Panc1 (cell line): ENCODE data around the gene CDYL2. TPM values are rescaled to one million over a fixed set of nuclear protein-coding genes. Genes with fewer than 3 reads are reported as not detected.

Experiments
- ATAC-seq: fragments of 200-7000 bp; cut with Tn5 transposase; 2 replicates; pipeline ENCODE4 v1.9.1; 2020; ENCODE audit warnings: mild to moderate bottlenecking, moderate library complexity
- BruUV-seq: library from RNA; stranded (reverse); fragments of 400-500 nt; replicated peaks from 2 replicates; lab custom pipeline; 2021; lab: Mats Ljungman, UMichigan
- CTCF ChIA-PET: fragments of 300-600 bp; sonication (Branson Sonifier 250); formaldehyde crosslinking; loops from one replicate; lab custom pipeline; 2022; ENCODE audit warnings: antibody characterized with exemption; lab: Charles Lee
- POLR2A ChIA-PET: fragments of 300-600 bp; sonication (Branson Sonifier 250); formaldehyde crosslinking; loops from one replicate; lab custom pipeline; 2022; ENCODE audit warnings: antibody characterized with exemption; lab: Charles Lee
- DNase-seq: peaks from one replicate; pipeline ENCODE4 v3.0.0-alpha.2; 2010; ENCODE audit warnings: low read depth, low spot score
- H3K27ac ChIP-seq: 2 replicates; pipeline ENCODE4 v1.5.1; 2011; ENCODE audit warnings: mild to moderate bottlenecking, low read length, inconsistent platforms
- H3K27me3 ChIP-seq: fragments of 200-500 bp; sonication (Bioruptor generic); 2 replicates; pipeline ENCODE4 v1.6.0; 2014; ENCODE audit warnings: low read length, inconsistent platforms; ENCODE audit not compliant: control insufficient read depth, insufficient read depth
- H3K36me3 ChIP-seq: fragments of 200-500 bp; sonication (Bioruptor generic); 2 replicates; pipeline ENCODE4 v1.5.1; 2014; ENCODE audit warnings: inconsistent platforms, mild to moderate bottlenecking, low read length, moderate library complexity; ENCODE audit not compliant: control insufficient read depth, insufficient read depth
- H3K4me1 ChIP-seq: 2 replicates; pipeline ENCODE4 v1.5.1; 2011; ENCODE audit warnings: inconsistent platforms, mild to moderate bottlenecking, low read length, moderate library complexity; ENCODE audit not compliant: control insufficient read depth, insufficient read depth
- H3K4me3 ChIP-seq, 2 experiments: 2 replicates each; pipeline ENCODE4 v1.5.1; 2011 to 2012; ENCODE audit warnings: low read depth in 2 of 2, low read length in 2 of 2, mild to moderate bottlenecking in 2 of 2, inconsistent platforms in 1 of 2, moderate library complexity in 1 of 2
- H3K9me3 ChIP-seq: fragments of 200-500 bp; sonication (Bioruptor generic); 2 replicates; pipeline ENCODE4 v1.5.1; 2014; ENCODE audit warnings: low read depth, mild to moderate bottlenecking, inconsistent platforms, low read length, moderate library complexity; ENCODE audit not compliant: control insufficient read depth, insufficient read depth
- POLR2AphosphoS5 ChIP-seq: IDR thresholded peaks from 2 replicates; pipeline ENCODE4 v1.6.1; 2012; ENCODE audit warnings: mild to moderate bottlenecking, low read depth, low read length, moderate library complexity
- SIN3A ChIP-seq: IDR thresholded peaks from 2 replicates; pipeline ENCODE4 v1.6.1; 2012; ENCODE audit warnings: low read depth, mild to moderate bottlenecking, low read length, moderate library complexity, borderline replicate concordance; ENCODE audit not compliant: insufficient read depth
- TCF7L2 ChIP-seq: IDR thresholded peaks from 2 replicates; pipeline ENCODE4 v1.6.1; 2011; ENCODE audit warnings: mild to moderate bottlenecking, low read depth, low read length, inconsistent platforms
- in situ Hi-C: cut with HindIII; loops from 2 replicates; pipeline ENCODE4 v1.10.0; 2016; ENCODE audit warnings: low sequenced_read_pairs, low pct_unique_long_range_greater_than_20kb
- intact Hi-C: fragments of 100-400 bp; cut with micrococcal nuclease; formaldehyde crosslinking; loops from one replicate; pipeline ENCODE4 v1.10.0; 2022; ENCODE audit not compliant: unreplicated experiment
- total RNA-seq: library from RNA; stranded (reverse); gene quantifications from one replicate; pipeline ENCODE4 v1.2.1, GENCODE V29; 2021; ENCODE audit not compliant: unreplicated experiment
- TF ChIP-seq, protein P1 (sequence below), 2 experiments: IDR thresholded peaks; 2 replicates each; pipeline ENCODE4 v1.6.1; 2011 to 2012; ENCODE audit warnings: low read depth in 2 of 2, control low read depth in 1 of 2, low read length in 1 of 2, mild to moderate bottlenecking in 1 of 2, moderate library complexity in 1 of 2; ENCODE audit not compliant: insufficient read depth in 1 of 2
- TF ChIP-seq, protein P2 (sequence below): fragments of 450-650 bp; IDR thresholded peaks from 2 replicates; pipeline ENCODE4 v1.5.1; 2017; ENCODE audit warnings: mild to moderate bottlenecking

Gene CDYL2
- total RNA-seq, 1 experiment from 2014 or later: 6.1 TPM

DNA sequence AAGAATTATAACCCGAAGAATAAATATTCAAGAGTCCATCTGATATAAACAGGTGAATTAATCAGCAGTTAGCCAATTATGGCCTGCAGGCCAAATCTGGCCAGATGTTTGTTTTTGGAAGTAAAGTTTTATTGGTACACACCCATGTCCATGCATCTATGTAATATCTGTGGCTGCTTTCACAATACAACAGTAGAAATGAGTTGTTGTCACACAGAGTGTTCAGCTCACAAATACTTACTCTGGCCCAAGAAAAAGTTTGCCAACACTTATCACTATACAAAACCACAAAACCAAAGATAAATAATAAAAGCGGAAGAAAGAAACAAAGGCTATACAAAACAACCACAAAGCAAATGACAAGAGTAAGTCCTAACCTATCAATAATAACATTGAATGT, 109.4 kb downstream of the CDYL2 start:
- intact Hi-C loops (no loop called here), in situ Hi-C loops (no loop called here)
- Histone ChIP-seq H3K36me3 (no peaks in the 10 kb centered on the region), H3K27me3 (no peaks in the 10 kb centered on the region), H3K27ac (no peak overlapping the region), H3K9me3 (no peaks in the 10 kb centered on the region), H3K4me3 (no peak overlapping the region), H3K4me1 (no peaks in the 10 kb centered on the region)
- BruUV-seq: no TSS peak
- no peak for DNase-seq
- ATAC-seq: no peak
- CTCF ChIA-PET: no interaction called here
- POLR2A ChIA-PET: no interaction called here
- TF ChIP-seq TCF7L2: no peak
- TF ChIP-seq SIN3A: no peak
- TF ChIP-seq, protein P1, sequence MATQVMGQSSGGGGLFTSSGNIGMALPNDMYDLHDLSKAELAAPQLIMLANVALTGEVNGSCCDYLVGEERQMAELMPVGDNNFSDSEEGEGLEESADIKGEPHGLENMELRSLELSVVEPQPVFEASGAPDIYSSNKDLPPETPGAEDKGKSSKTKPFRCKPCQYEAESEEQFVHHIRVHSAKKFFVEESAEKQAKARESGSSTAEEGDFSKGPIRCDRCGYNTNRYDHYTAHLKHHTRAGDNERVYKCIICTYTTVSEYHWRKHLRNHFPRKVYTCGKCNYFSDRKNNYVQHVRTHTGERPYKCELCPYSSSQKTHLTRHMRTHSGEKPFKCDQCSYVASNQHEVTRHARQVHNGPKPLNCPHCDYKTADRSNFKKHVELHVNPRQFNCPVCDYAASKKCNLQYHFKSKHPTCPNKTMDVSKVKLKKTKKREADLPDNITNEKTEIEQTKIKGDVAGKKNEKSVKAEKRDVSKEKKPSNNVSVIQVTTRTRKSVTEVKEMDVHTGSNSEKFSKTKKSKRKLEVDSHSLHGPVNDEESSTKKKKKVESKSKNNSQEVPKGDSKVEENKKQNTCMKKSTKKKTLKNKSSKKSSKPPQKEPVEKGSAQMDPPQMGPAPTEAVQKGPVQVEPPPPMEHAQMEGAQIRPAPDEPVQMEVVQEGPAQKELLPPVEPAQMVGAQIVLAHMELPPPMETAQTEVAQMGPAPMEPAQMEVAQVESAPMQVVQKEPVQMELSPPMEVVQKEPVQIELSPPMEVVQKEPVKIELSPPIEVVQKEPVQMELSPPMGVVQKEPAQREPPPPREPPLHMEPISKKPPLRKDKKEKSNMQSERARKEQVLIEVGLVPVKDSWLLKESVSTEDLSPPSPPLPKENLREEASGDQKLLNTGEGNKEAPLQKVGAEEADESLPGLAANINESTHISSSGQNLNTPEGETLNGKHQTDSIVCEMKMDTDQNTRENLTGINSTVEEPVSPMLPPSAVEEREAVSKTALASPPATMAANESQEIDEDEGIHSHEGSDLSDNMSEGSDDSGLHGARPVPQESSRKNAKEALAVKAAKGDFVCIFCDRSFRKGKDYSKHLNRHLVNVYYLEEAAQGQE (IDR thresholded peaks at IDR 0.05; ENCODE audit: insufficient read depth in 1 of 2, low read depth in 2 of 2, low read length in 1 of 2): no peak
- no peak for TF ChIP-seq POLR2AphosphoS5
- TF ChIP-seq, protein P2, sequence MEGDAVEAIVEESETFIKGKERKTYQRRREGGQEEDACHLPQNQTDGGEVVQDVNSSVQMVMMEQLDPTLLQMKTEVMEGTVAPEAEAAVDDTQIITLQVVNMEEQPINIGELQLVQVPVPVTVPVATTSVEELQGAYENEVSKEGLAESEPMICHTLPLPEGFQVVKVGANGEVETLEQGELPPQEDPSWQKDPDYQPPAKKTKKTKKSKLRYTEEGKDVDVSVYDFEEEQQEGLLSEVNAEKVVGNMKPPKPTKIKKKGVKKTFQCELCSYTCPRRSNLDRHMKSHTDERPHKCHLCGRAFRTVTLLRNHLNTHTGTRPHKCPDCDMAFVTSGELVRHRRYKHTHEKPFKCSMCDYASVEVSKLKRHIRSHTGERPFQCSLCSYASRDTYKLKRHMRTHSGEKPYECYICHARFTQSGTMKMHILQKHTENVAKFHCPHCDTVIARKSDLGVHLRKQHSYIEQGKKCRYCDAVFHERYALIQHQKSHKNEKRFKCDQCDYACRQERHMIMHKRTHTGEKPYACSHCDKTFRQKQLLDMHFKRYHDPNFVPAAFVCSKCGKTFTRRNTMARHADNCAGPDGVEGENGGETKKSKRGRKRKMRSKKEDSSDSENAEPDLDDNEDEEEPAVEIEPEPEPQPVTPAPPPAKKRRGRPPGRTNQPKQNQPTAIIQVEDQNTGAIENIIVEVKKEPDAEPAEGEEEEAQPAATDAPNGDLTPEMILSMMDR: no peak

DNA sequence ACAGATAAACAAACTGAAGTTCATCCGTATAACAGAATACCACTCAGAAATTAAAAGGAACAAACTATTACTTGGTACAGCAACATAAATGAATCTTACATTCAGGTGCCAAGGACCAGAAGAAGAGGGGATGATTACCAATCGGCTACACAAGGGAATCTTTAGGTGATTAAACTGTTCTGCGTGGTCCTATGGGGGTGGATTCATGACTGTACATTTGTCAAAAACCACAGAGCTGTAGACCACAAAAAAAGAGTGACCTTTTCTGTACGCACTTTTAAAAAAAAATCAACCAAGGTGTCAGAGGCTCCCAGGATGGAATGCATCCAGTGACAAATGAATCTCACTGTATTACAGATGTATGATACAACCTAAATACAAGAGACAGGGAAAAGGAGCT, 110.8 kb downstream of the CDYL2 start:
- Histone ChIP-seq H3K36me3 (no peaks in the 10 kb centered on the region), H3K4me1 (no peaks in the 10 kb centered on the region), H3K27me3 (no peaks in the 10 kb centered on the region), H3K9me3 (no peaks in the 10 kb centered on the region), H3K27ac (no peak overlapping the region), H3K4me3 (no peak overlapping the region)
- in situ Hi-C loops (no loop called here), intact Hi-C loops (no loop called here)
- CTCF ChIA-PET: no interaction called here
- no peak for TF ChIP-seq SIN3A
- TF ChIP-seq, protein P1 (IDR thresholded peaks at IDR 0.05; ENCODE audit: insufficient read depth in 1 of 2, low read depth in 2 of 2, low read length in 1 of 2): no peak
- no peak for ATAC-seq
- no peak for DNase-seq
- no TSS peak for BruUV-seq
- POLR2A ChIA-PET: no interaction called here
